Common myeloid progenitor, CD34-positive (primary cell): ENCODE results near the gene FBXW12.

Experiments
- CTCF ChIA-PET: fragments of 350-600 bp; sonication (Branson Sonifier 250); formaldehyde crosslinking; loops from one replicate; lab custom pipeline; 2021; ENCODE audit warnings: antibody characterized with exemption; lab: Charles Lee
- POLR2A ChIA-PET: fragments of 350-600 bp; sonication (Branson Sonifier 250); formaldehyde crosslinking; loops from one replicate; lab custom pipeline; 2021; ENCODE audit warnings: antibody characterized with exemption; lab: Charles Lee
- DNase-seq, 3 donors: peaks; one replicate each; pipeline versions ENCODE4 v3.0.0 to v3.0.0-alpha.2; 2013
- H3K27ac ChIP-seq, 2 experiments: 1 replicate in 1 of 2; 2 replicates in 1 of 2; pipeline ENCODE4 v1.7.0; 2013; ENCODE audit warnings: inconsistent platforms in 2 of 2, low read length in 2 of 2, mild to moderate bottlenecking in 2 of 2, low read depth in 1 of 2, moderate library complexity in 1 of 2; ENCODE audit not compliant: severe bottlenecking in 2 of 2, insufficient read depth in 1 of 2, poor library complexity in 1 of 2
- H3K27me3 ChIP-seq, 5 experiments: replicated peaks in 2 of 5; 1 replicate in 3 of 5; 2 replicates in 2 of 5; pipeline versions ENCODE4 v1.6.1 to v1.7.0; 2013; ENCODE audit warnings: low read length in 4 of 5, mild to moderate bottlenecking in 2 of 5, moderate library complexity in 2 of 5, inconsistent platforms in 1 of 5; ENCODE audit not compliant: insufficient read depth in 5 of 5, control insufficient read depth in 4 of 5
- H3K36me3 ChIP-seq, 4 experiments: 1 replicate in 2 of 4; 2 replicates in 2 of 4; pipeline versions ENCODE4 v1.6.1 to v1.7.0; 2013; ENCODE audit warnings: low read length in 3 of 4, control low read depth in 1 of 4, mild to moderate bottlenecking in 1 of 4; ENCODE audit not compliant: control insufficient read depth in 4 of 4, insufficient read depth in 4 of 4
- H3K4me1 ChIP-seq, 4 experiments: 1 replicate in 3 of 4; 2 replicates in 1 of 4; pipeline versions ENCODE4 v1.6.1 to v1.7.1; 2013; ENCODE audit warnings: low read length in 3 of 4, mild to moderate bottlenecking in 3 of 4, control low read depth in 1 of 4, inconsistent platforms in 1 of 4, moderate library complexity in 1 of 4; ENCODE audit not compliant: control insufficient read depth in 4 of 4, insufficient read depth in 4 of 4; ENCODE audit errors: control extremely low read depth in 1 of 4
- H3K4me3 ChIP-seq, 7 experiments: 1 replicate in 4 of 7; 2 replicates in 3 of 7; pipeline versions ENCODE4 v1.5.1 to v1.7.0; 2013; ENCODE audit warnings: mild to moderate bottlenecking in 7 of 7, low read length in 6 of 7, moderate library complexity in 6 of 7, inconsistent platforms in 2 of 7, low read depth in 2 of 7, control low read depth in 1 of 7; ENCODE audit not compliant: insufficient read depth in 4 of 7, control insufficient read depth in 1 of 7; ENCODE audit errors: extremely low read depth in 1 of 7
- H3K9me3 ChIP-seq, 5 experiments: 1 replicate in 4 of 5; 2 replicates in 1 of 5; pipeline versions ENCODE4 v1.6.1 to v1.7.1; 2013; ENCODE audit warnings: low read length in 4 of 5, mild to moderate bottlenecking in 2 of 5, inconsistent platforms in 1 of 5, low read depth in 1 of 5, moderate library complexity in 1 of 5; ENCODE audit not compliant: control insufficient read depth in 4 of 5, insufficient read depth in 2 of 5; ENCODE audit errors: control extremely low read depth in 1 of 5
- WGBS: methylation state at CpG from one replicate; pipeline ENCODE4 v1.1.5; 2013; ENCODE audit not compliant: insufficient coverage; 5-methylcytosine and 5-hydroxymethylcytosine counted together

The FBXW12 gene

DNA sequence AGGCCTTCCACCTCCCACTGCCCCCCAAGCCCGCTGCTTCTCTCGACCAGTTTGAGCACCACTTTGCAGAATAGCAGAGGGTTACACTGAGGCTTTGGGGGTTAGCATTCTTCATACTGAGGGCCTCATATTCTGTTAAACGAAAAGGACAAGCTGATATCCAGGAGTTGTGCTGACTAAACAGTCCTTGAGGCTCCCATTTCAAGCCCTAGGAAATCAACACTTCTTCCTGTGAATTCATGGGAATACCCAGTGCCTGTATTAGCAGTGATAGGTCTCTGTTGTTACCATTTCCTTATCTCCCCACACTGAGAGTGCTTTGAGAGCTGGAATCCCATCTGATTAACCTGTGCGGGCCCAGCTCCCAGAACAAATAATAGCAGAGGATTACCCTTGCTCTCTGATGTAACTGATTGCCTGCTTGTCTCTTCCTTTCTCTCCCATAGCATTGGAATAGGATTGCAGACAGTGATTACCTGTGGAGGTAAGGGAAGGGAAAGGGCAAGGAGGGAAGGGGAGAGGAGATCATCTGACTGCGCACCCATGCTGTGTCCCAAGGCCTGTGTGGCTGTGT, 930 bp downstream of the FBXW12 start:
- H3K4me3 ChIP-seq: no peak overlapping the region
- no peaks in the 10 kb centered on the region for H3K9me3 ChIP-seq
- no peaks in the 10 kb centered on the region for H3K27me3 ChIP-seq
- DNase-seq: no peak
- WGBS: 96% methylated on average over 3 of the region's 5 CpGs
- ChIA-PET CTCF (no interaction called here), POLR2A (no interaction called here)
- no peak overlapping the region for H3K27ac ChIP-seq
- no peaks in the 10 kb centered on the region for H3K36me3 ChIP-seq
- H3K4me1 ChIP-seq: no peaks in the 10 kb centered on the region

DNA sequence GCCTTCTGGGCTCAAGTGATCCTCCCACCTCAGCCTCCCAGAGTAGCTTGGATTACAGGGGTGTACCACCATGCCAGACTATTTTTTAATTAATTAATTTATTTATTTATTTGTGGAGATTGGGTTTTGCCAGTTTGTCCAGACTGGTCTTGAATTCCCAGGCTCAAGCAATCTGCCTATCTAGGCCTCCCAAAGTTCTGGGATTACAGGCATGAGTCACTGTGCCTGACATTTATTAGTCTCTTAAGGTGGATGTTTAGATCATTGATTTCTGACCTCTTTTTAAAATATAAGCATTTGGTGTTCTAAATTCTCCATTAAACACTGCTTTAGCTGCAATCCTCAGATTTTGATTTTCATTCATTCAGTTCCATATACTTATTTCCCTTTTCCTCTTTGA, 15.6 kb downstream of the FBXW12 start:
- Histone ChIP-seq H3K4me3 (no peak overlapping the region), H3K36me3 (no peaks in the 10 kb centered on the region), H3K27me3 (no peaks in the 10 kb centered on the region), H3K9me3 (peaks cover 0 to 4% (median 0%) of the 10 kb centered on the region in 5 experiments), H3K27ac (no peak overlapping the region), H3K4me1 (no peaks in the 10 kb centered on the region)
- ChIA-PET CTCF (interaction anchor here (1.9 to 2.0 kb wide), 2 partner anchors 13 to 49 kb away, joined by 5 to 7 read pairs; no protein-coding TSS in a partner anchor), POLR2A (no interaction called here)
- no peak for DNase-seq

DNA sequence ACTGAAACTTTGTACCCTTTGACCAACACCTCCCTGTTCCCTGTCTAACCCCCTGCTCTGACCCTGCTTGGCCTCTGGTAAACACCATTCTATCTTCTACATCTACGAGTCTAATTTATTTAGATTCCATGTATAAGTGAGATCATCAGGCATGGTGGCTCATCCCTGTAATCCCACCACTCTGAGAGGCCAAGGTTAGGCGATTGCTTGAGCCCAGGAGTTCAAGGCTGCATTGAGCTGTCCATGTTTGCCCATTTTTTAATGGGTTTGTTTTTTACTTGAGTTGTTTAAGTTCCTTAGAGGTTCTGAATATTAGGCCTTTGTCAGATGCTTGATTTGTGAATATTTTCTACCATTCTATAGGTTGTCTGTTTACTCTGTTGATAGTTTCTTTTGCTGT, 16.9 kb downstream of the FBXW12 start:
- CTCF ChIA-PET: interaction anchor here (1.6 kb wide), 1 partner anchor 12 kb away, joined by 5 read pairs; no protein-coding TSS in a partner anchor
- POLR2A ChIA-PET: no interaction called here

DNA sequence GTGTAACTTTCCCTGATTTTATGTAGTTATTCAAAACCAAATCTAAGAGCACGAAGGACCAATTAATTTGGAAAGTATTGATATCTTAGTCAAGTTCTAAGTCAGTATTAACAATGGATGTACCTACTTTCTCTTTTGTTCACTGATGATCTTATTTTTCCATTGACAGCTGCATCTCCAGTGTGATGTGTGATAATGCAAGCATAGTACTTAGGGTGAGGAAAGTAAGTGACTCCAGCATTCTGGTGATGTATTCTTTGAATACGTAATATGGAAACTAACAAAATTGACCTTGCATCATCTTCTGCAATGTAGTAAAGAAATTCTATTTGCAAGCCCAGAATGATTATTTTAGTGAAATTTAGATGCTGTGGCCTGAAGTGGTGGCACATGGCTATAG, 22.4 kb downstream of the FBXW12 start:
- no peaks in the 10 kb centered on the region for H3K9me3 ChIP-seq
- no peak overlapping the region for H3K27ac ChIP-seq
- WGBS: 100% methylated on average over 1 of the region's 2 CpGs
- ChIA-PET CTCF (interaction anchor here (1.2 kb wide), 1 partner anchor 41 kb away, joined by 3 read pairs; no protein-coding TSS in a partner anchor), POLR2A (no interaction called here)
- no peak overlapping the region for H3K4me3 ChIP-seq
- no peaks in the 10 kb centered on the region for H3K36me3 ChIP-seq
- DNase-seq: no peak
- H3K27me3 ChIP-seq: no peaks in the 10 kb centered on the region
- H3K4me1 ChIP-seq: peaks cover 0 to 6% (median 4%) of the 10 kb centered on the region in 4 experiments

More for the DNA sequence above, 16.9 kb downstream of the FBXW12 start:
- Histone ChIP-seq H3K27ac (no peak overlapping the region), H3K9me3 (peaks cover 0 to 4% (median 0%) of the 10 kb centered on the region in 5 experiments), H3K36me3 (no peaks in the 10 kb centered on the region), H3K4me1 (no peaks in the 10 kb centered on the region), H3K4me3 (no peak overlapping the region), H3K27me3 (no peaks in the 10 kb centered on the region)
- DNase-seq: no peak
- 100% methylated on average over 2 of the region's 2 CpGs for WGBS

DNA sequence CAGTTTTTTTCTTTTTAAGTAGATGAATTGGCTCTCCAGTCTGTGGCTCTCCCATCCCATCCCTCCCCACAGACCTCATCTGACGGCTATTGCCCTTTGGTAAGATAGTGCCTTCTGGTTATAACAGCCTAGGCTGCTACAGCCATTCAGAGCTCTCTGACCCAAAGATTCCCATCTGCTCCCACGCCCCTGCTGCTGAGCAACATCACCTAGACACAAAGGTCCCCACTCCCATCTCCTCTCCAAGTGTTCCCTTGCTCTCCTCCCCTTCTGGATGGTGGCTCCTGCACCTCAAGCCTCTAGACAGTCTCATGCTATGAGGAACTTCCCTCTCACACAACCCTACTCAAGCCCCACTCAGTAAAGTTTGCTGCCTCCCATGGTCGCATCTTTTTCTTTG, 23.7 kb downstream of the FBXW12 start:
- POLR2A ChIA-PET: interaction anchor here (0.6 kb wide), 1 partner anchor 31 kb away, joined by 4 read pairs; no protein-coding TSS in a partner anchor

DNA sequence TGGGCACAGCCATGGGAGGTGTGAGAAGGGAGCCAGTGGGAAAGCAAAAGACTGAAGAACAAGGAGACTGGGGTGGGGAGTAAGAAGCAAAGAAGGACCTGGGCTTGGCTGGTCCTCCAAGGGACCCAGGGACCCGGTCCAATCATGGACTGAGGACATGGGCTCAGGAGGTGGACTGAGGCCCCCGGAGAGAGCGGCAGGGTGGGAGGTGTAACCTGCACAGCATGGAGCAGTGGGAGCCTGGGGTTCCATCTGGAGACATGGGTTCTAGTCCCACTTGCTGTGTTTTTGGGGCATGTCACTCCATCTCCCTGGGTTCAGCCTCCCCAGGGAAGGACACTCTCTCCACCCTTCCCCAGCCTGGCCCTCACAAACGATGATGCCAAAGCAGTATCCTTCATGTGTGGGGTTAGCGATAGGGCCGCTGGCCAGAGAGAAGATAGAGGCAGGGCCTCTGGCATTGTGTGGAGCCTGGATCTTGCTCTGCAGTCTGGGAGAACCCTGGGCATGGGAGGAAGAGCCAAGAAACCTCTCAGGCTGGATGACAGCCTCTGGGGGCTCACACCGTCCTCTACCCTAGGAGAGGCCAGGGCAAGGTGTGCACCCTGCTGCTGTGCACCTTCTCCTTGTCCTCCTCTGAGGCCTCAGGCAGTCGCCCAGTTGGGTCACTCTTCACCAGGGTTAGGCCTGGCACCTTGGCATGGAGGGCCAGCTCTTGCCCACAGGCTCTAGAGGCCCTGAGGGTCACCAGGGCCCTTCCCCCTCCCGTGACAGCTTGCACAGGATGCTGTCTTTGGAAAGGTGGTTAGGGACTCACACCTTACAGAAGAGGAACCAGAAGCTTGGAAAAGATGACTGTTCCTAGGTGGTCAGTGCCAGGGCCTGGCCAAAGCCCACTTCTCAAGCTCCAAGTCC, 26.0 kb downstream of the FBXW12 start:
- WGBS: 92% methylated on average over 8 of the region's 9 CpGs
- Histone ChIP-seq H3K4me3 (no peak overlapping the region), H3K36me3 (no peaks in the 10 kb centered on the region), H3K4me1 (peaks cover 0 to 6% (median 4%) of the 10 kb centered on the region in 4 experiments), H3K9me3 (no peaks in the 10 kb centered on the region), H3K27ac (no peak overlapping the region), H3K27me3 (no peaks in the 10 kb centered on the region)
- DNase-seq: no peak
- CTCF ChIA-PET: interaction anchor here (4.4 to 7.4 kb wide), 2 partner anchors 36 to 125 kb away, joined by 50 to 137 read pairs; no protein-coding TSS in a partner anchor
- POLR2A ChIA-PET: no interaction called here

More for the DNA sequence above, 23.7 kb downstream of the FBXW12 start:
- Histone ChIP-seq H3K27me3 (no peaks in the 10 kb centered on the region), H3K9me3 (no peaks in the 10 kb centered on the region), H3K4me3 (no peak overlapping the region), H3K4me1 (peaks cover 0 to 6% (median 4%) of the 10 kb centered on the region in 4 experiments), H3K36me3 (no peaks in the 10 kb centered on the region), H3K27ac (no peak overlapping the region)
- CTCF ChIA-PET: interaction anchor here (1.2 kb wide), 1 partner anchor 40 kb away, joined by 4 read pairs; no protein-coding TSS in a partner anchor
- DNase-seq: no peak
- WGBS: 93% methylated on average over 3 of the region's 3 CpGs
